Tongue (tissue), 2 donors: ENCODE results near the gene HMGXB3. TPM values are rescaled to one million over a fixed set of nuclear protein-coding genes. Genes with fewer than 3 reads are reported as not detected.

Source experiments
- DNase-seq: peaks from one replicate; pipeline ENCODE4 v3.0.0-alpha.2; 2015
- total RNA-seq: library from RNA; depleted of rRNA; stranded (reverse); fragments of >200 nt; gene quantifications from one replicate; pipeline ENCODE4 v1.2.3, GENCODE V29; 2014

Gene HMGXB3
- total RNA-seq, 1 donor from 2014 or later = 22.7 TPM

- no peak for DNase-seq
Observed at GRCh38 chr5:150052956-150053712, 52.6 kb downstream of the HMGXB3 start.

- no peak for DNase-seq
Observed at GRCh38 chr5:150053713-150054392, 53.3 kb downstream of the HMGXB3 start.

DNA sequence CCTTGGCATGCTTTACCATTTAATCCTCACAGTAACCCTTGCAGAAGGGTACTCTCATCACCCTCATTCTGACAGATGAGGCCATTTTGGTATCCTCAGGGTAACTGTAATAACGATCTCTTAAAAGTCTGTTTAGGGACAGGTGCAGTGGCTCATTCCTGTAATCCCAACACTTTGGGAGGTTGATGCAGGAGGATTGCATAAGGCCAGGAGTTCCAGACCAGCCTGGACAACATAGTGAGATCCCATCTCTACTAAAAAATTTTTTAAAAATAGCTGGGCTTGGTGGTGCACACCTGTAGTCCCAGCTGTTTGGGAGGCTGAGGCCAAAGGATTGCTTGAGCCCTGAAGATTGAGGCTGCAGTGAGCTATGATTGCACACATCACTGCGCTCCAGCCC lies 54.0 kb downstream of the HMGXB3 start:
- no peak for DNase-seq

GRCh38 chr5:150055326-150056074 lies 55.0 kb downstream of the HMGXB3 start:
- no peak for DNase-seq

GRCh38 chr5:150056075-150056443 lies 55.5 kb downstream of the HMGXB3 start:
- DNase-seq = no peak

- DNase-seq = no peak
Observed at GRCh38 chr5:150057052-150057451, 56.5 kb downstream of the HMGXB3 start.

GRCh38 chr5:150057511-150057910 lies 57.0 kb downstream of the HMGXB3 start:
- no peak for DNase-seq

GRCh38 chr5:150057996-150058395 lies 57.5 kb downstream of the HMGXB3 start:
- DNase-seq = no peak

DNA sequence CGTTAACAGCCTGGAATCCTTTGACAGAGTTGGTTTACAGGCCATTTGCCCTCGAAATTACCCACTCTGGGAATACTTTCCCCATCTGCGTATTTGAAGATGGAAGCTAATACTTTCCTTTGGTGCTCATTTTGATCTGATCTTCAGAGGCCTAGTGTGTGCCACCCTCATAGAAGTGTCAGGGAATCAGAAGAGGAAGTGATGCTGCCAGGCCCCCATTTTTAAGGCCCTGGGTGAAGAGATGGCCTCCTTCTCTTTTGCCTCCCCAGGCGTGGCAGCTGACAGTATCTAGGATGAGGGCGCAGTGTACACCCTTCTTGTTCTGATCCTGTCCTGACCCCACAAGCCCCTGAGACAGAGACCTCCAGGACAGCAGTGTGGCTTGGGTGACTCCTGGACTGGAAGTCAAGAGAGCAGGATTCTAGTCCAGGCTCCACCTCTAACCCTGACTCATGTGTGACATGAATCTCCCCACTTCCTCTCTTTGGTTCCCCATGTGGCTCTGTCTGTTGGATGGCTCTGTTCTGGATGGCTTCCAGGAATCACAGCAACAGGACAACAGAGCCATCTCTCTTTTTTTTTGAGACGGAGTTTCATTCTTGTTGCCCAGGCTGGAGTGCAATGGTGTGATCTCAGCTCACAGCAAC lies 58.1 kb downstream of the HMGXB3 start:
- DNase-seq = peak; percentile 45

GRCh38 chr5:150059623-150060022 lies 59.1 kb downstream of the HMGXB3 start:
- no peak for DNase-seq

DNA sequence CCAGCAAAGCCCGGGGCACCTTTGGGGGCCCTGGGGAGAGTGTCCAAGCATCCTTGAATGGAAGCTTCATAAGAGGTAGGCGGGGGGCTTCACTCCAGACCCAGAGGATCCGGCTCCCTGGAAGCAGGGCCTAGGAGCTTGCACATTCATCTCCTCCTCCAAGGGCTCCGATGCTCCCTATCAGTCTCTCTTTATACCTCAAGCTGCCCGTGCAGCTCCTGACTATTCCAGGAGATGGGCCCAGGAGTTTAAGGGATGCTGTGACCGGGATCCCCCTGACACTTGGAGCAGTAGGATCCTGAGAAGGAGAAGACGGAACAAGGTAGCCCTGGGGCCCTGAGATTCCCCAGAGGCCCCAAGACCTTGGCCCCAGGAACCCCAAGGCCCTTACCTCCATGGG lies 59.9 kb downstream of the HMGXB3 start:
- DNase-seq = no peak

GRCh38 chr5:150061538-150061995 lies 61.0 kb downstream of the HMGXB3 start:
- no peak for DNase-seq

DNA sequence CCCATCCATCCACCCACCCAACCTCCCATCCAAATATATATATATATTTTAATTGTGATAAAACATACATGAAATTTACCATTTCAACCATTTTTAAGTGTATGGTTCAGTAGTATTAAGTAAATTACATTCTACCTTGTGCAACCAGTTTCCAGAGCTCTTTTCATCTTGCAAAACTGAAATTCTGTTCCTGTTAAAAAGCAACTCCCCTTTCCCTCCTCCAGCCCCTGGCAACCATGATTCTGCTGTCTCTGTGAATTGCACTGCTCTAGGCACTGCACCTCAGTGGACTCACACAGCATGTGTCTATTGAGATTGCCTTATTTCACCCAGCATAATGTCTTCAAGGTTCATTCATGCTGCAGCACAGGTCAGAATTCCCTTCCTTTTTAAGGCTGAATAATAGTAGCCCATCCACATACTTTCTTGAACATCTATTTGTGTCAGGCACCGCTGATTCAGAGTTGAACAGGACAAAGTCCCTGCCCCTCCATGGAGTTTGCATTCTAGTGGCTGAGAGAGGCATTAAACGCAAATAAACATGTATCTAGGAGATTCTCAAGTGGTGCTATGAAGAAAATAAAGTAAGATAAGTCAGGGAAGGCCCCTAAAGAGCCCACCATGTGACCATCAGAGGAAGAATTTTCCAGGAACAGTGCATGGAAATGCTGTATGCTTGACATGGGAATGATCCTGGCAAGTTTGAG lies 61.8 kb downstream of the HMGXB3 start:
- DNase-seq = no peak

GRCh38 chr5:150063638-150064037 lies 63.1 kb downstream of the HMGXB3 start:
- no peak for DNase-seq

DNA sequence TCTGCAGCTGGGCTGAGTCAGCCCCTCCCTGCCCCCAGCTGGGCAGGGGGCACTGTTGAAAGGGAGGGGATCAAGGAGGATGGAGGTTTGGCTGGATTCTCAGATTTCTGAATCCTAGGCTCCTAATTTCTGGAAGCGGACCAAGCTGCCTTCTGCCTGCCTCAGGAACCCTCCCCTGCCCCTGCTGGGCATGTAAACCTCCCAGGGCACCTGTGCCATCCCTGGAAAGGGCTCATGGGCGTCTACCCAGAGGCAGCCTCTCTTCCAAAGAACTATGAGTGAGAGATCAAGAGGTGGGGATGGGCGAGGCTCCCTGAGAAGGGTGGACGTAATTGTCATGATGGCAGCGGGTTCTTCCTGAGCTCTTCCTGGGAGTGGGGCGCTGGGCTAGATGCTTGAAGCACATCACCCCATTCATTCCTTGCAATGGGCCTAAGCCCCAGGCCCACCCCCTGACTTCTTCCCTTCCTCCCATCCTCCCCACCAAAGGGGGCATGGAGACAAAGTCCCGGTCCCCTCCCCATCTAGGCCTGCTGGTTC lies 64.2 kb downstream of the HMGXB3 start:
- DNase-seq = no peak

DNA sequence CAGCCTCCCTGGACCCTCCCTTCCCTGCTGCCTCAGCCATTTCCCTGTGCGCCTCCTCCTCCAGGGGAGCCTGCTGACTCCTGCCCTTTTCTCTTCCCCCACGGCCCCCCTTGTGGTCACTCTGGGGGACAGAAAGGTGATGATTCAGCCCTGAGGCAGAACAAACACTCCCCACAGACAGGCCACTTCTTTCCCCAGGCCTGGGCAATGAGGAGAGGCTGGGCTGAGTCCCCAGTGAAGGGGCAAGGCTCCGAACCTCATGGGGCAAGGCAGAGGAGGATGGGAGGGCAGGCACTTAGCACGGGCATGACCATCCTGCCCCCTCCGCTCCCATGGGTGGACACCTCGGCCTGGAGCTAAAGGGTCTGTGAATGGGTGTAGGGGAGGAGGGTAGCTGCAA lies 64.8 kb downstream of the HMGXB3 start:
- no peak for DNase-seq

GRCh38 chr5:150065886-150066285 lies 65.3 kb downstream of the HMGXB3 start:
- DNase-seq = no peak

DNA sequence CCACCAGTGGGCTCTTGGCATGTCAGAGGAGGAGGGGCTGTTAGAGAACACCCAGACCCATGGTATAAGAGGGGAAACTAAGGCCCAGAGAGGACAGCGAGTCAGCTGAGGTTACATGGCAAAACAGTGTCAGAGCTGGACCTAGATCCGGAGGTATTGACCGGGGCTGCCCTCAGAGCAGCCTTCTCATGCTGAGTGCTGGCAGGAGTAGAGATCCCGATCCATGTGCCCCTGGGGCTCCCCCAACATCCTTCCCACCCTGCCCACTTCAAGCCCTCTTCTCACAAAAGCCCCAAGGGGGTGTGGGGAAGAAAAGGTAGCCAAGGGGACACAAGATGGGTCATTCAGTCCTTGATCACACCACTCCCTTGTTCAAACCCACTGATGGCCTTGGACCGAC lies 65.9 kb downstream of the HMGXB3 start:
- DNase-seq = no peak

GRCh38 chr5:150066901-150067396 lies 66.4 kb downstream of the HMGXB3 start:
- DNase-seq = no peak

DNA sequence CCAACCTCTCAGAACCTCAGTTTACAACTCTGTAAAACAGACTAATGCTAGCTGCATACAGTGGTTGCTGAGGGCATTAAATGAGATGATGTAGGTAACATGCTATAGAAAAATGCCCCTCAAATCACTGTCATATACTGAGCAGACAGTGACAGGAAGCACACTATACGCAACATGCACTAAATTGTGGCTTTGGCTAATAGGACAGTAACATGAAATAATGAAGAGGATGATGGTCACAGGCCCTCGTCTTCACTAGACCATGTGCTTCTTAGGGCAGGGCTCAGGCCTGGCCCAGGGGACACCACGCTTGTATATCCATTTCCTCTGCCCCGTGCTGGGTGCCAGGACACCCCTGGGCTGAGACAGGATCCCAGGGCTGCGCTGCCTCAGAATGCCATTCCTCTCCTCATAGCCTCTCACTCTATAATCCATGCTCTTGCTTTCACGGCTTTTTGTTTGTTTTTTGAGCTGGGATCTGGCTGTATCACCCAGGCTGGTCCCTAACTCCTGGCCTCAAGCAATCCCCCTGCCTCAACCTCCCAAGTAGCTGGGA lies 66.9 kb downstream of the HMGXB3 start:
- DNase-seq = no peak

DNA sequence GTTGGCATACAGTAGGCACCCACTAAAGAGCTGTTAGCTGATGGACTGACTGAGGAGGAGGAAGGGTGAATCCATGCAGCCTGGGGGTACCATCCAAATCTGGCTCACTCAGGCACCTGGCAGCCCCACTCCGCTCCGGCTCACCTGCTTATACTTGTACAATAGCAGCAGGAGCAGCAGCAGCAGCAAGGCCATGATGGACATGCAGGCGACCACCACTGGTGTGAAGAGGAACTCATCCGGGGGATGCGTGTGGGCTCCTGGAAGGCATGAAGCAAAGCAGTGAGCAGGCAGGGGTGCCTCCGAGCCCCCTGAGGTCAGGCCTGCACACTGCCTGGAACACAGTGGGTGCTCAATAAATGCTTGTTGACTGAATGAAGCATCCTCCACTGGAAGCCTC lies 67.5 kb downstream of the HMGXB3 start:
- DNase-seq = no peak
